ENCODE results near the gene PRKD2. TPM values are rescaled to one million over a fixed set of nuclear protein-coding genes. Genes with fewer than 3 reads are reported as not detected.

The PRKD2 gene
- total RNA-seq, 1 donor from 2014 or later, result 89.1 TPM

DNA sequence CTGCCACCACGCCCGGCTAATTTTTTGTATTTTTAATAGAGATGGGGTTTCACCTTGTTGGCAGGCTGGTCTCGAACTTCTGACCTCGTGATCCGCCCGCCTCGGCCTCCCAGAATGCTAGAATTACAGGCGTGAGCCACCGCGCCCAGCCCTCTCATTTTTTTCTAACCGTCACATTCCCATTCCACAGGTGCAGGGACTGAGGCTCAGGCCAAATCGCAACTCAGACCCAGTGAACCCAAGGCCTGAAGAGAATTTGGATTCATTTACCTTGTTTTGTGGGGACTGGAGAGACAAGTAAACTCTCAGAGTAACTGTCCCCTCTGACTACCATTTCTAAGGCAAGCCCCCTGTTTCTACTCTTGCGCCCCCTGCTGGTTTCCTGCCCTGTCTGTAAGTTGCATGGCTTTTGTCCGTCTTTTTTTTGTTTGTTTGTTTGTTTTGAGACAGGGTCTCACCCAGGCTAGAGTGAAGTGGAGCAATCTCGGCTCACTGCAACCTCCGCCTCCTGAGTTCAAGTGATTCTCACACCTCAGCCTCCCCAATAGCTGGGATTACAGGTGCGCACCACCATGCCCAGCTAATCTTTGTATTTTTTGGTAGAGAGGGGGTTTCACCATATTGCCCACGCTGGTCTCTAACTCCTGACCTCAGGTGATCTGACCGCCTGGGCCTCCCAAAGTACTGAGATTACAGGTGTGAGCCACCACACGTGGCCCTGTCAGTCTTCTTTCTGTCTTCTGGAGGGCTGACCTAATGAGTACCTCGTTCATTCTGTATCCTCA, 31.6 kb upstream of the PRKD2 start:
- peak; percentile 92 for DNase-seq
- Mint-ChIP-seq H3K27ac (peak overlapping the region; percentile 51), H3K9me3 (no peaks in the 10 kb centered on the region), H3K4me3 (peak overlapping the region; percentile 32), H3K27me3 (no peaks in the 10 kb centered on the region), H3K36me3 (ENCODE audit: low read depth) (peaks cover 8% of the 10 kb centered on the region), H3K4me1 (peaks cover 27% of the 10 kb centered on the region)
- intact Hi-C loops (cut with micrococcal nuclease), result loop anchor here (5.0 kb wide), 1 partner anchor 36 kb away; no protein-coding TSS in a partner anchor

DNA sequence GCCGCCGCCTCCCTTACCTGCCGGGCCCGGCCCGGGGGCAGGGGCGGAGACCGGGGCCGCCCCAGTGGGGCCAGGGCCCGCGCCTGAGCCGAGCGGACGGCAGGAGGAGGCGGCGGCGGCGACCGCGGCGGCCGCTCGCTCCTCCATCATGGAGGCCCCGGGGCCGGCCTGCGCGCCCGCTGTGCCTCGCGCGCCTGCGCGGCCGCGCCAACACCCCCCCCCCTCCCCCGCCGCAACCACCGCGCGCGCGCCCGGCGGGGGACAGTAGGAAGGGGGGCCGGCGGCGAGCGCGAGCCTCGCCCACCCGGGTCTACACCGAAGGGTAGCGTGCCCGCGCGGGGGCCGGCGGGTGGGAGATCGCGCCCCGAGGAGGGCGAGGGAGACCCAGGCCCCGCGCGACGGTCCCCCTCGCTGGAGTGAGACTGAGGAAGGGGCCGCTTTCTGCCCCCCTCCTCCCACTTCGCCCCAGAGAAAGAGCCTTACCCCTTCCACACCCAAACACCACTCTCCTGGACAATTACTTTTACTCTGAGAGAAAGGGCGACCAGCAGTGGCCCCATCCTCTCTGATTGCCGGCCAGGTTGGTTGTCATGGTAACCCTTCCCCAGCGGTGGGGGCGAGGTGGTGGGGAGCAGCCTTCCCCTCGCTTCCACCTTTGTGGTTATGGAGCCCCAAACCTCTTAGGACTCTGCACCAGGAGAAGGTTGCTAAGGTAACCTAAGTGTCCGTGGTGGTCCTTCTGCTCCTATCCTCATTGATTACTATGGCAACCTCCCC, 29.6 kb upstream of the PRKD2 start, which contains the start of gene STRN4:
TSS of gene STRN4 (minus strand) at position 170 of the 777 bp plus-strand sequence. CDS start at position 150, 20 bp downstream.
- peak; percentile 87 for DNase-seq
- peaks cover 34% of the 10 kb centered on the region for H3K4me1 Mint-ChIP-seq
- no peaks in the 10 kb centered on the region for H3K9me3 Mint-ChIP-seq
- no peaks in the 10 kb centered on the region for H3K27me3 Mint-ChIP-seq
- H3K27ac Mint-ChIP-seq, result peak within 1 kb of the TSS; percentile 91
- intact Hi-C loops (cut with micrococcal nuclease), result loop anchor here (5.0 kb wide), 1 partner anchor 34 kb away; no protein-coding TSS in a partner anchor
- H3K36me3 Mint-ChIP-seq (ENCODE audit: low read depth), result peaks cover 12% of the 10 kb centered on the region
- peak within 1 kb of the TSS; percentile 93 for H3K4me3 Mint-ChIP-seq

DNA sequence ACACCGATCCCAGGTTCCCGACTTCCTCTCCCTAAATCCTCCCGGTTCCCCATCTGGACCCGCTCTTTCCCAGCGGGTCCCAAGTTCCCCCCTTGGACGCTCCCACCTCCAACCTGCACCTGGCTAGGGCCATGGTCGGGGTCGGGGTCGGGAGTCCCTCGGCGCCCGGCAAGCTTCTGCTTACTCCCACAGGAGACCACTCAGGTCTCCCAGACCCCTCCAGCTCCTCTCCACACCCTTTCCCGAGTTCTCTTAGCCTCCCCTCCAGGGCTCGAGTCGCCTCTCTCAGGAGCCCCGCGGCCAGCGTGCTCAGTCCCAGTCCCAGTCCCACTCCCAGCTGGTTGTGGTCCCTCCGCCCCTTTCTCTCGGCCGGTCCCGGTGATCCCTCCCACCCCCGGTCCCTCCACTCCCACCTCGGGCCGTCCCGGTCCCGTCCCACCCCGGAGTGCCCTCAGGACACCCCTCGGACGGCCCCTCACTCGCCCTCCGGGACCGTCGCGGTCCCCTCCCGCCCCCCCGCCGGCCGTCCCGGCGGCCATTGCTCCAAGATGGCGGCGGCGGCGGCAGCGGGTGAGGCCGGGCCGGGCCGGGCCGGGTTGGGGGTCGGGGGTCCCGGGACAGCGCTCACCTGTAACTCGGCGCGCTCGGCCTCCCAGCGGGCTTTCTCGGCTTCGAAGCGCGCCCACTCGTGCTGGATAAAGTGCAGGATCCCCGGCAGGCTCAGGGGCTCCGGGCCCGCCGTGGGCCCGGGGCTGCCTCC, 28.8 kb upstream of the PRKD2 start, which contains the start of gene FKRP:
TSS of gene FKRP (plus strand) at position 537 of the 760 bp plus-strand sequence. CDS start 9,394 bp downstream, outside the sequence.
- Mint-ChIP-seq H3K9me3 (no peaks in the 10 kb centered on the region), H3K4me3 (peak within 1 kb of the TSS; percentile 93), H3K27ac (peak within 1 kb of the TSS; percentile 91), H3K4me1 (peaks cover 37% of the 10 kb centered on the region), H3K36me3 (ENCODE audit: low read depth) (peaks cover 15% of the 10 kb centered on the region), H3K27me3 (no peaks in the 10 kb centered on the region)
- peak; percentile 81 for DNase-seq
- intact Hi-C loops (cut with micrococcal nuclease), result loop anchor here (5.0 kb wide), 1 partner anchor 33 kb away; no protein-coding TSS in a partner anchor

DNA sequence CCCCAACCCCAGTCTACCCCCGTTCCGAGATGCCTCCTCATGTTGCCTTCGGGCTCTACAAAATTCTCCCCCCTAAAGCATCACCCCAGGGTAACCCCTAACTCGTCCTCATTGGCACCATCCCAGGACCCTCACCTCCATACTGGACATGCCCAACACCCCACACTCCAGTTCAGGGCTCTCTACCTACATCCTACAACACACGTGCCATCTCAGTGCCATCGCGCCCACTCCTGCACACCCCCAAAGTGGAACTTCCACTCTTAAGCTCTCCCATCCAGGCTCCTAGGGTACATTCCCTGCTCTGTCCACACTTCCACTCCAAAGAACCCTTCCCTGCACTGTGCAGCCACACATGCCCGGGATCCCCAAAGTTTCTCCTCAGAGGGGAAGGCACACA, 28.1 kb upstream of the PRKD2 start:
- peak overlapping the region; percentile 93 for H3K4me3 Mint-ChIP-seq
- H3K27me3 Mint-ChIP-seq, result no peaks in the 10 kb centered on the region
- peaks cover 15% of the 10 kb centered on the region for H3K36me3 Mint-ChIP-seq (ENCODE audit: low read depth)
- intact Hi-C loops (cut with micrococcal nuclease), result loop anchor here (5.0 kb wide), 1 partner anchor 33 kb away; no protein-coding TSS in a partner anchor
- H3K9me3 Mint-ChIP-seq, result no peaks in the 10 kb centered on the region
- H3K27ac Mint-ChIP-seq, result peak overlapping the region; percentile 91
- peaks cover 37% of the 10 kb centered on the region for H3K4me1 Mint-ChIP-seq
- no peak for DNase-seq

DNA sequence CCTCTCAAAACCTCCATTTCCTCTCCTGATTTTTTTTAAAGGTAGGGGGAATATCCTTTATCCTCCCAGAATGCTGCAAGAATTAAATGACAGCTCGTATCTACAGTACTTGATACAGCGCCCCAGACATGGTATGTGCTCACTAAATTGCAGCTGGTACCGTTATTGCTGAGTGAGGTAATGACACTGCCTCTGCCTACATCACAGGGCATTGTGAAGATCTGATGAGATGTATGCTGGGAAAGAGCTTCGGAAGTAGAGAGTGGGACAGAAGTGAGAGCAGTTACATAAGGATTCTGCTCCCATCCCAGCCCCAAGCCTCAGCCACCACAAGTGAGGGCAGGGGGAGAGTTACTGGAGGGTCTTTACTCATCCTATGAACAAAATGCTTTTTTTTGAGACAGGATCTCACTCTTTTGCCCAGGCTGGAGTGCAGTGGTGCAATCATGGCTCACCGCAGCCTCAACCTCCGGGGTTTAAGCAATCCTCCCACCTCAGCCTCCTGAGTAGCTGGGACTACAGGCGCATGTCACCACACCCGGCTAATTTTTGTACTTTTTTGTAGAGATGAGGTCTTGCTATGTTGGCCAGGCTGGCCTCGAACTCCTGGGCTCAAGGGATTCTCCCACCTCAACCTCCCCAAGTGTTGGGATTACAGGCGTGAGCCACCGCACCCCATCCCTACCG, 27.2 kb upstream of the PRKD2 start:
- H3K9me3 Mint-ChIP-seq, result no peaks in the 10 kb centered on the region
- no peaks in the 10 kb centered on the region for H3K27me3 Mint-ChIP-seq
- peak overlapping the region; percentile 93 for H3K4me3 Mint-ChIP-seq
- H3K36me3 Mint-ChIP-seq (ENCODE audit: low read depth), result peaks cover 16% of the 10 kb centered on the region
- DNase-seq, result no peak
- intact Hi-C loops (cut with micrococcal nuclease), result no loop called here
- no peak overlapping the region for H3K27ac Mint-ChIP-seq
- peaks cover 38% of the 10 kb centered on the region for H3K4me1 Mint-ChIP-seq

DNA sequence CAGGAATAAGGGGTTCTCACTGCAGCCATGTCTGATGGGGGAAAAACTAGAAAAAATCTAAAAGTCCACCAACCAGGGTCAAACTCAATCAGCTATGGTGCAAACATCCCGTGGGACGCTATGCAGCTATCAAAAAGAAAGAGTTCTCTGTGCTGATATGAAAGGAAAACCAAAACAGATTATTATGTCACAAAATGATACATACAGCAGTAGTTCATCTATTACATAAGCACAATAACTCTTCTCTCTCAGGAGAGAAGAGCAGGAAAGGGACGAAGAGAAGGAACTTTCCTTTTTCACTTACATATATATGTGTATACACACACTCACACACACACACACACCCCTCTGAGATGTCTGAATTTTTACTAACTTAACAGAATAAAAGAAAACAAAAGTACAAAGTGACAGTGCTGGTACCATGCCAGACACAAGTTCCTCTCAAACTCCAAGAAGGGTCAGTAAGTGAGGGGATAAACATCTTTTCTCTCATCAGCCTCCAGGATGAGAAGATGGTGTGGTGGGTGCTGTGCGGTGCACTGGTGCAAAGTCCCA, 26.1 kb upstream of the PRKD2 start:
- peaks cover 18% of the 10 kb centered on the region for H3K36me3 Mint-ChIP-seq (ENCODE audit: low read depth)
- H3K4me3 Mint-ChIP-seq, result no peak overlapping the region
- no peaks in the 10 kb centered on the region for H3K9me3 Mint-ChIP-seq
- peaks cover 34% of the 10 kb centered on the region for H3K4me1 Mint-ChIP-seq
- H3K27me3 Mint-ChIP-seq, result no peaks in the 10 kb centered on the region
- peak overlapping the region; percentile 53 for H3K27ac Mint-ChIP-seq
- DNase-seq, result no peak
- intact Hi-C loops (cut with micrococcal nuclease), result no loop called here

DNA sequence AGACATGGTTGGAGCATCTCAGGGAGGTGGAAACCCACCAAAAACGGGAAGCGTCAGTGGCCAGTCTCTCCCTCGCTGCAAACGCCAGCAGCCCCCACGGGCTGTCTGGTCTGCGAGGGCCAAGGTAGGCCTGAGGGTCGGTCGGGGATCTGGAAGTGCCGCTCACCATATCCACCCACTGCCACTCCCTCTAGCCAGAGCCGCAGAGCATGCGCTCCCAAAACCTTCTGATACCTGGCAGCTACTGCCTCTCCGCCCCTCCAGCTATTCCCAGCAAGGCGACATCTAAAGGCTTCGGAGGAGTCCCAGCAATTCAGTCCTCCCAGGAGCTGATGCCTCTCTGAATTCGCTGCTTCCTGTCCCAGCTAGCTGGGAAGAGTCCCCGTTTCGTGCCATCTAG, 24.5 kb upstream of the PRKD2 start:
- Mint-ChIP-seq H3K9me3 (no peaks in the 10 kb centered on the region), H3K4me3 (no peak overlapping the region), H3K36me3 (ENCODE audit: low read depth) (peaks cover 30% of the 10 kb centered on the region), H3K4me1 (peaks cover 28% of the 10 kb centered on the region), H3K27ac (no peak overlapping the region), H3K27me3 (no peaks in the 10 kb centered on the region)
- no peak for DNase-seq
- intact Hi-C loops (cut with micrococcal nuclease), result no loop called here

DNA sequence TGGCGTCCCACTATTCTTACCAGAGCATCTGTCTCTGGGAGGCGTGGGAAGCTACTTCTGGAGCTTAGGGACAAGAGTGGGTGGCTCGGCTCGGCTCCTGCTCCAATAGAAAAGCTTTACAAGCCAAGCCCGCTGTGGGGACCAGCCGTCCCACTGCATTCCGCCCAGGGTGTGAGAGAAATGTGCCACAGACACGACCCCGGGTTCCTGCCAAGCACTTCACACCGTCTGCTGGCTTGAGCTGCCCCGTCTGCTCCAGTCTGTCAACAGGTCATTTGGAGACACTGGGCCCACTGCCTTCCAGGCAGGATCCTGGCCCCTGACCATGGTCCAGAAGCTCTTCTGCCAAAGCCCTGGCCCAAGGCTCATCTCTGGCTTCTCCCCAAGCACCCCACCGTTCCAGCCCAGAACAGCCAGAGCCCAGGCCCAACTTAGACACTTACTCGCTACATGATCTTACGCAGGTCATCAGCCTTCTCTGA, 22.4 kb upstream of the PRKD2 start:
- Mint-ChIP-seq H3K36me3 (ENCODE audit: low read depth) (peaks cover 30% of the 10 kb centered on the region), H3K4me3 (no peak overlapping the region), H3K27me3 (no peaks in the 10 kb centered on the region), H3K27ac (no peak overlapping the region), H3K4me1 (peaks cover 20% of the 10 kb centered on the region), H3K9me3 (no peaks in the 10 kb centered on the region)
- no peak for DNase-seq
- intact Hi-C loops (cut with micrococcal nuclease), result no loop called here

DNA sequence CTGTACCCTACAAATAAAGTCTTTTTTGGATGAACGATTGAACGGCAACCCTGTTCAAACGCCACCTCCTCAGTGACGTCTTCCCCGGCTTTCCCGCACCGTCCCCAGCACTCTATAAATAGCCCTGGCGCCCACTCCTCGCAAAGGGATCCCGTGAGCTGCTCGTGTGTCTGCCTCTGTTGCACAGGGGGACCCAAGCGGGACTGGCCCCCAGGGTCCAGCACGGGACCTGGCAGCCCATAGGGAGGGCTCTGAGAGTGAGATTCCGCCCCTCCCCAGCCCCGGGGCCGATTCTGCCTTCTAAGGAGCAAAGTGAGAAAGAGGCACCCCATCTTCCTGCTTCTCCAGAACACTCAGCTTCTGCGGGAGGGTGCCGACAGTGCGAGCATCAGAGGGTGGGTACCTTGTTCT, 20.9 kb upstream of the PRKD2 start:
- Mint-ChIP-seq H3K36me3 (ENCODE audit: low read depth) (peaks cover 39% of the 10 kb centered on the region), H3K4me3 (no peak overlapping the region), H3K27me3 (no peaks in the 10 kb centered on the region), H3K4me1 (peaks cover 10% of the 10 kb centered on the region), H3K9me3 (no peaks in the 10 kb centered on the region), H3K27ac (no peak overlapping the region)
- no peak for DNase-seq
- intact Hi-C loops (cut with micrococcal nuclease), result no loop called here

DNA sequence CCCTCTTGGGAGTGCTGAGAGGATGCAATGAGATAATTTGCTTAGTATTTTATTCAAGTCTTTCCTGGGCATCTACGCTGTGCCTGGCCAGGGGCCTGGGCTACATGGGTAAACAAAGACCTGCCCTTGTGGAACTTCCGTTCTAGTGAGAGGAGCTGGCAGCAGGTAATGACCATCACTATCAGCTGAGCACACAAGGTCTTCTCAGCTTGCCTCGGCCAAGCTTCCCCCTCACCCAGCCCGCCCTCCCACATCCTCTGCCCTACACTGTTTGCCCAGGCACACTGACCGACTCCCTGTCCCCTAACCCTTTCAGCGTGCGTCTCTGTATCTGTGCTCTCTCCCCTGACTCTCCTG, 20.4 kb upstream of the PRKD2 start:
- no peak overlapping the region for H3K27ac Mint-ChIP-seq

DNA sequence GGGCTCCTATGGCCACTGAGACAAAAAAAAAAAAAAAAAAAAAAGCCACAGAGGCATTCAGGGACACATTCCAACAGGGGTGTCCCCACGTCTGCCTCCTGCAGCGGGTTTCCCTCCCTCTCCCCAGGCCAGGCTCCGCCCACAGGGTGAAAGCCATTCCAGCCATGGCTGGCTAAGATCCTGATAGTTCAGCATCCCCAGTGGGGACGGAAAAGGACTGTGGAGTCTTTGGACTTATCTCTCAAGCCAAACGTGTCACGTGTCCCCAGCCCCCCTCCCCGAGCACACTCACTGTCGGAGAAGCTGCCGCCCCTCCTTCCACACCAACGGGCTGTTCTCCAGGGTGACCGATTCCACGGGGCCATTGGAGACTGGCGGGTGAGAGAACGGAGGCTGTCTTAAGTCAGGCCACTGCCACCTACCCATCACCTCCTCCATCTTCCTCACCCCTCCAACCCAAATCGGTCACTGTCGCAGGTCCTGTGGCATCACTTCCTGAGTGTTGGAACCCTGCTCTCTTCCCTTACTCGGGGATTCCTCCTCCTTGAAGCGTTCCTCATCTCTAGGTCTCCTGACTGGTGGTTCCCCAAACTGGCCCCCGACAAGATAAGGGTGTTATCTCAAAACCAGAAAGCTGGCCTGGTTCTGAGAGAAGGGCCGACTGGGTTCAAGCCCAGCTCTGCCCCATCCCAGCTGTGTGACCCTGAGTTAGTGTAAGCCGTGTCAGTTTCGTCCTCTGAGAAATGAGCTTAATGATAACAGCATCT, 19.8 kb upstream of the PRKD2 start:
- peaks cover 12% of the 10 kb centered on the region for H3K4me1 Mint-ChIP-seq
- H3K27ac Mint-ChIP-seq, result no peak overlapping the region
- intact Hi-C loops (cut with micrococcal nuclease), result no loop called here
- H3K27me3 Mint-ChIP-seq, result no peaks in the 10 kb centered on the region
- DNase-seq, result no peak
- peaks cover 48% of the 10 kb centered on the region for H3K36me3 Mint-ChIP-seq (ENCODE audit: low read depth)
- H3K4me3 Mint-ChIP-seq, result no peak overlapping the region
- H3K9me3 Mint-ChIP-seq, result no peaks in the 10 kb centered on the region

More for the DNA sequence above, 20.4 kb upstream of the PRKD2 start:
- Mint-ChIP-seq H3K9me3 (no peaks in the 10 kb centered on the region), H3K27me3 (no peaks in the 10 kb centered on the region), H3K4me1 (peaks cover 8% of the 10 kb centered on the region), H3K36me3 (ENCODE audit: low read depth) (peaks cover 42% of the 10 kb centered on the region), H3K4me3 (no peak overlapping the region)
- intact Hi-C loops (cut with micrococcal nuclease), result no loop called here
- no peak for DNase-seq

DNA sequence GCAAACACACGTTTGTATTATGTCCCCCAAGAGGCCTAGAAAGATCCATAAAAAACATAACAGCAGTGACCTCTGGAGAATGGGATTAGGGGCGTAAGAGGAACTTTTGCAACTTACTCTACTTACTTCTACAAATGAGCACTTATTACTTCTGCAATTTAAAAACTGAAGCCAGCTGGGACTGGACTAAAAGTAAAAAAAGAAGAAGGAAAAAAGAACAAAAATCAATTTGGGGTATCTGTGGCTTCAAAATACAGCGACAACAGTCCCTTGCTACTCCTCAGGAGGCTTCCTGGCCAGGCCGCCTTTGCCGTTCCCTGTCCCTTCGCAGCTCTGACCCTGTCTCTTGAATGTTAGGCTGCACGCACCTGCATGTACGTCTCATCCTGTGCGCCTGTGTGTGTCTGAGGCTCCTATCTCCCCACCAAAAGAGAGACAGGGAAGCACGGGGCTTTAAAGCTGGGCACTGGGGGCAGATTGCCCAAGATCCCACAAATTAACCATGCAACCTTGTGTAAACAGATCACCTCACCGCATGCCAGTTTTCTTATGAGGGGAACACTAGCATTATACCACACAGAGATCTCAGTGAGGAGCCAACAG, 16.9 kb upstream of the PRKD2 start:
- H3K4me3 Mint-ChIP-seq, result no peak overlapping the region
- DNase-seq, result no peak
- intact Hi-C loops (cut with micrococcal nuclease), result no loop called here
- H3K9me3 Mint-ChIP-seq, result no peaks in the 10 kb centered on the region
- no peaks in the 10 kb centered on the region for H3K27me3 Mint-ChIP-seq
- peaks cover 60% of the 10 kb centered on the region for H3K36me3 Mint-ChIP-seq (ENCODE audit: low read depth)
- no peak overlapping the region for H3K27ac Mint-ChIP-seq
- H3K4me1 Mint-ChIP-seq, result peaks cover 17% of the 10 kb centered on the region

All from activated CD4-positive, alpha-beta T cell treated with anti-CD3 and anti-CD28 coated beads, Interleukin-2, amount 10 ng/mL, durations not matched to agents 24 days and 14 days (primary cell).